ENCODE results near the gene PI4K2A. TPM values are rescaled to one million over a fixed set of nuclear protein-coding genes. Genes with fewer than 3 reads are reported as not detected.

Gene PI4K2A
- total and polyA plus RNA-seq, 2 donors (not counting 1 experiment from before 2014, with no cell fraction given) = 7.9 to 17.7 TPM

DNA sequence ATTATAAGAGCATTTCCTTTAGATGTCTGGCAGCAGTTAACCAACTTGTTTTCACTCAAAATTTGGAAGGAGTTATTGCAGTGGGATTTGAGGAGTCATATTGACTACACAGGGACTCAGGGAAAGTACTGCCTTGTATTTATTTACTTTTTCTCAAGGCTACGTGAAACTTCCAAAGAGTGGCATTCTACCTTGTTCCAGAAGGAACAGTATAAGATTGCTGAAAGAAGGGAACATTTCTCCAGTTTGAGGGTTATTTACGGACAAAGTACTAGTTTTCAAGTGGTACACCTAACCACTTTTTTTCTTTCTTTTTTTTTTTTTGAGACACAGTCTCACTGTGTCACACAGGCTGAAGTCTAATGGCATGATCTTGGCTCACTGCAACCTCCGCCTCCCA lies 12.2 kb upstream of the PI4K2A start:
- H3K27me3 ChIP-seq (replicated peaks in 1 of 4; ENCODE audit: control extremely low read depth in 1 of 4, control insufficient read depth in 3 of 4, insufficient read depth in 4 of 4, low read length in 3 of 4) = peaks cover 0 to 6% (median 0%) of the 10 kb centered on the region in 4 experiments
- H3K9me3 ChIP-seq (ENCODE audit: control extremely low read depth in 1 of 3, control insufficient read depth in 2 of 3, insufficient read depth in 1 of 3, low read length in 2 of 3) = no peaks in the 10 kb centered on the region
- no peak overlapping the region for H2AFZ ChIP-seq (ENCODE audit: insufficient read depth, low read depth, low read length, poor library complexity, severe bottlenecking)
- ChIA-PET CTCF (interaction anchor here (0.9 kb wide), 1 partner anchor 21 kb away, joined by 5 read pairs; no protein-coding TSS in a partner anchor), POLR2A (no interaction called here)
- Mint-ChIP-seq H3K4me1 (peaks cover 6% of the 10 kb centered on the region), H3K27me3 (no peaks in the 10 kb centered on the region), H3K27ac (no peak overlapping the region), H3K9me3 (ENCODE audit: insufficient read depth) (no peaks in the 10 kb centered on the region), H3K4me3 (no peak overlapping the region)
- H3K79me2 ChIP-seq (ENCODE audit: control insufficient read depth, insufficient read depth, low read length) = no peaks in the 10 kb centered on the region
- intact Hi-C loops (cut with micrococcal nuclease) = no loop called here
- H4K20me1 ChIP-seq (ENCODE audit: control insufficient read depth, insufficient read depth, low read length, poor library complexity, severe bottlenecking) = no peaks in the 10 kb centered on the region
- H3K4me2 ChIP-seq (replicated peaks; ENCODE audit: low read depth, low read length, poor library complexity, severe bottlenecking) = no peak overlapping the region
- no peak overlapping the region for H3K4me3 ChIP-seq (ENCODE audit: control extremely low read depth in 1 of 5, extremely low read depth in 1 of 5, insufficient read depth in 1 of 5, low read depth in 2 of 5, low read length in 4 of 5)
- TF ChIP-seq, protein P1, sequence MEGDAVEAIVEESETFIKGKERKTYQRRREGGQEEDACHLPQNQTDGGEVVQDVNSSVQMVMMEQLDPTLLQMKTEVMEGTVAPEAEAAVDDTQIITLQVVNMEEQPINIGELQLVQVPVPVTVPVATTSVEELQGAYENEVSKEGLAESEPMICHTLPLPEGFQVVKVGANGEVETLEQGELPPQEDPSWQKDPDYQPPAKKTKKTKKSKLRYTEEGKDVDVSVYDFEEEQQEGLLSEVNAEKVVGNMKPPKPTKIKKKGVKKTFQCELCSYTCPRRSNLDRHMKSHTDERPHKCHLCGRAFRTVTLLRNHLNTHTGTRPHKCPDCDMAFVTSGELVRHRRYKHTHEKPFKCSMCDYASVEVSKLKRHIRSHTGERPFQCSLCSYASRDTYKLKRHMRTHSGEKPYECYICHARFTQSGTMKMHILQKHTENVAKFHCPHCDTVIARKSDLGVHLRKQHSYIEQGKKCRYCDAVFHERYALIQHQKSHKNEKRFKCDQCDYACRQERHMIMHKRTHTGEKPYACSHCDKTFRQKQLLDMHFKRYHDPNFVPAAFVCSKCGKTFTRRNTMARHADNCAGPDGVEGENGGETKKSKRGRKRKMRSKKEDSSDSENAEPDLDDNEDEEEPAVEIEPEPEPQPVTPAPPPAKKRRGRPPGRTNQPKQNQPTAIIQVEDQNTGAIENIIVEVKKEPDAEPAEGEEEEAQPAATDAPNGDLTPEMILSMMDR (IDR thresholded peaks at IDR 0.05) = no peak
- no peak for TF ChIP-seq EZH2 (IDR thresholded peaks at IDR 0.05; ENCODE audit: borderline replicate concordance, insufficient read depth, low read depth, low read length, poor library complexity, severe bottlenecking)
- no peak overlapping the region for H3K27ac ChIP-seq (ENCODE audit: low read length in 2 of 2)
- DNase-seq (no peak), ATAC-seq (ENCODE audit: low read depth) (no peak)
- H3K36me3 ChIP-seq (replicated peaks in 1 of 2; ENCODE audit: control extremely low read depth in 1 of 2, control insufficient read depth in 1 of 2, extremely low read depth in 1 of 2, insufficient read depth in 2 of 2, low read length in 1 of 2) = no peaks in the 10 kb centered on the region
- H3K4me1 ChIP-seq (ENCODE audit: control insufficient read depth in 2 of 2, insufficient read depth in 2 of 2, low read length in 2 of 2) = peaks cover 0 to 6% of the 10 kb centered on the region in 2 donors
- 100% methylated on average over 1 of the region's 3 CpGs for WGBS (ENCODE audit: insufficient coverage)
- H3K9ac ChIP-seq (ENCODE audit: low read length) = no peak overlapping the region

DNA sequence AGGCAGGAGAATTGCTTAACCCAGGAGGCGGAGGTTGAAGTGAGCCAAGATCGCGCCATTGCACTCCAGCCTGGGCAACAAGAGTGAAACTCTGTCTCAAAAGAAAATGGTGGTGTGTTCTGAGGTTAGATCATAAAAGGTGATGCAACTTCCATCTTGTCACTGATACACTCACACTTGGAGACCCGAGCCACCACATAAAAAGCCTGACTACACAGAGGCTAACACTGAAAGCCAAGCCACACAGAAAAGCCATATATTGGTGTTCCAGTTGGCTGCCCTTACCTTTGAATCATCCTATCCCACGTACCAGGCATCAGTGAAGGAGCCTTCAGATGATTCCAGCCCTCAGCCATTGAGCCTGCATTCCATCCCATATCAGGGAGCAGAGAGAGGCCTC lies 11.2 kb upstream of the PI4K2A start:
- TF ChIP-seq EZH2 (IDR thresholded peaks at IDR 0.05; ENCODE audit: borderline replicate concordance, insufficient read depth, low read depth, low read length, poor library complexity, severe bottlenecking) = no peak
- TF ChIP-seq, protein P1 (IDR thresholded peaks at IDR 0.05) = no peak
- Mint-ChIP-seq H3K27me3 (no peaks in the 10 kb centered on the region), H3K4me1 (peaks cover 13% of the 10 kb centered on the region), H3K9me3 (ENCODE audit: insufficient read depth) (no peaks in the 10 kb centered on the region), H3K4me3 (no peak overlapping the region), H3K27ac (no peak overlapping the region)
- Histone ChIP-seq H3K9ac (ENCODE audit: low read length) (no peak overlapping the region), H3K4me1 (ENCODE audit: control insufficient read depth in 2 of 2, insufficient read depth in 2 of 2, low read length in 2 of 2) (peaks cover 0 to 11% of the 10 kb centered on the region in 2 donors), H3K27ac (ENCODE audit: low read length in 2 of 2) (no peak overlapping the region), H2AFZ (ENCODE audit: insufficient read depth, low read depth, low read length, poor library complexity, severe bottlenecking) (no peak overlapping the region), H3K9me3 (ENCODE audit: control extremely low read depth in 1 of 3, control insufficient read depth in 2 of 3, insufficient read depth in 1 of 3, low read length in 2 of 3) (no peaks in the 10 kb centered on the region), H3K27me3 (replicated peaks in 1 of 4; ENCODE audit: control extremely low read depth in 1 of 4, control insufficient read depth in 3 of 4, insufficient read depth in 4 of 4, low read length in 3 of 4) (peaks cover 0 to 6% (median 0%) of the 10 kb centered on the region in 4 experiments), H3K79me2 (ENCODE audit: control insufficient read depth, insufficient read depth, low read length) (no peaks in the 10 kb centered on the region), H3K4me3 (ENCODE audit: control extremely low read depth in 1 of 5, extremely low read depth in 1 of 5, insufficient read depth in 1 of 5, low read depth in 2 of 5, low read length in 4 of 5) (no peak overlapping the region), H4K20me1 (ENCODE audit: control insufficient read depth, insufficient read depth, low read length, poor library complexity, severe bottlenecking) (no peaks in the 10 kb centered on the region), H3K36me3 (replicated peaks in 1 of 2; ENCODE audit: control extremely low read depth in 1 of 2, control insufficient read depth in 1 of 2, extremely low read depth in 1 of 2, insufficient read depth in 2 of 2, low read length in 1 of 2) (no peaks in the 10 kb centered on the region), H3K4me2 (replicated peaks; ENCODE audit: low read depth, low read length, poor library complexity, severe bottlenecking) (no peak overlapping the region)
- DNase-seq (no peak), ATAC-seq (ENCODE audit: low read depth) (no peak)
- intact Hi-C loops (cut with micrococcal nuclease) = no loop called here
- 87% methylated on average over 5 of the region's 5 CpGs for WGBS (ENCODE audit: insufficient coverage)
- ChIA-PET POLR2A (no interaction called here), CTCF (no interaction called here)

All from B cell (primary cell).